SK-N-MC (cell line): ENCODE results near the gene SHE.

Experiments
- EZH2 ChIP-seq: fragments of 200-600 bp; sonication (generic); IDR thresholded peaks from one replicate; pipeline ENCODE4 v1.6.1; 2017; ENCODE audit warnings: antibody characterized with exemption
- FOXP2 ChIP-seq: optimal IDR thresholded peaks from 2 replicates; pipeline ENCODE3; 2011; ENCODE audit warnings: mild to moderate bottlenecking, moderate library complexity; ENCODE audit not compliant: insufficient read depth; ENCODE audit errors: extremely low read length, control extremely low read depth
- POLR2AphosphoS5 ChIP-seq: IDR thresholded peaks from 2 replicates; pipeline ENCODE4 v1.6.1; 2012; ENCODE audit warnings: mild to moderate bottlenecking, low read depth, low read length, borderline replicate concordance

- no peak for TF ChIP-seq POLR2AphosphoS5
- TF ChIP-seq EZH2, result no peak
- no peak for TF ChIP-seq FOXP2
These were observed 16.2 kb downstream of the SHE start for GRCh38 chr1:154485910-154486496.
